HG03521 (cell line): Measurements from ENCODE around the gene PRR5L.

Experiments used
- ATAC-seq: cut with Tn5 transposase; IDR thresholded peaks from one replicate; pipeline ENCODE4 v1.9.1; 2021; ENCODE audit warnings: mild to moderate bottlenecking, moderate library complexity; ENCODE audit not compliant: unreplicated experiment

PRR5L gene

DNA sequence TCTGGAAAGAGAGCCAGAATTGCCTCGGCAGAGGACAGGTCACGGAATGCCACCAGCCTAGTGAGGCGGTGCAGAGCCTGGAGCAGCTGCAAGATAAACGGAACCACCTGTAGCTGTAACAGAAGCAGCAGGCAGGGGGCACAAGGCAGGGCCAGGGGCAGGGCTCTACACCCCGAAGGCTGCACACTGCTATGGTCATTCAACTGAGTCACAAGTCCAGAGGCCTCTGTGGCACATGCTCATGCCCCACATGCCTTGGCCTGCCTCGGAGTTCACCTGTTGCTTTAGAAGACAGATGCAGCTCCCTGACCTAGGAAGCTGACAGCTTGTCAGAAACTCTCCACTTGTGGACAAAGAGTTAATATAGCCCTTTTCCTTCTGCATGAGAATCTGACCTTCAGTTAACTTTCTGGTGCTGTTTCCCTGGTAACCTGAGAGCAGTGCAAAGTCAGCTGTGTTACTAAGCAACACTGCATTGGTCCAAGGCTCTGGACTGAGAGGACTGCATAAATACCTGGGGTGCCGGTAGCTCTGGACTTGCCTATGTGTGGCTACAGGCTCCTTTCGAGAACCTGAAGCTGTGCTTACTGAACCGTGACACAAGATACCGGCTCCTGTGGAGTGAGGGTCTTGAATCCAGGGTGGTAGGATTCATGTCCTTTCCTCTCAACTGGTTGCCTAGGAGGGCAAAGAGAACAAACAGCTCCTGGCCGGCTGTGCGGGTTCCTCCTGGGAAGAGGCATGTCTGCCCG is 17.4 kb upstream of the PRR5L start:
- ATAC-seq = no peak

DNA sequence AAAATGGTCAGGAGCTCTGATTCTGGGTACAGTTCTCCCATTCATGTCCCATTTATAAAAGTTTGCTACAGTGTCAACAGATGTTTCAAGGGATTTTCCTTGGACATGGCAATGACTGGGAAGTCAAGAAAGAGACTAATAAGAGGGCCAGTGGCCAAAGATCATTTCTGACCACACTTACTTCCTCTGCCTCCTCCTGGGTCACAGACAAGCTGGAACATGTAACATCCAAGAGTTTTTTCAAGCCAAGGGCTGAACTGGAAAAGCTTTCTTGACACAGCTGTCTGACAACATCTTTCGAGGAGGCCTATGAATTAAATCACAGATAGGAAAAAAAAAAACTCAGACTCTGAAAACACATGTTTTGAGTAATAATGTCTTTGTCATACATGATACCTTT is 15.6 kb upstream of the PRR5L start:
- no peak for ATAC-seq

DNA sequence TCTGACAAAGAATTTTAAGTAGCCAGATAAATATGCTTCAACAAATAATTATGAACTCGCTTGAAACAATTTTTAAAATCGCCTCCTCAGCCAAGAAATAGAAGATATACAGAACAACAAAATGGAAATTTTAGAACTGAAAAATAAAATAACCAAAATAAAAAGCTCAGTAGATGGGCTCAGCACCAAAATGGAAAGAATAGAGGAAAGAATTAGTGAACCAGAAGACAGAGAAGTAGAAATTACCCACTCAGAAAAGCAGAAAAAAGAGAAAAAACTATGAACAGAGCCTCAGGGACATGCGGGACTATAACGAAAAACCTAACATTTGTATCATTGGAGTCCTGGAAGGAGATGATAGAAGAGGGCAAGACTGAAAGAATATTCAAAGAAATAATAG is 14.2 kb upstream of the PRR5L start:
- no peak for ATAC-seq

DNA sequence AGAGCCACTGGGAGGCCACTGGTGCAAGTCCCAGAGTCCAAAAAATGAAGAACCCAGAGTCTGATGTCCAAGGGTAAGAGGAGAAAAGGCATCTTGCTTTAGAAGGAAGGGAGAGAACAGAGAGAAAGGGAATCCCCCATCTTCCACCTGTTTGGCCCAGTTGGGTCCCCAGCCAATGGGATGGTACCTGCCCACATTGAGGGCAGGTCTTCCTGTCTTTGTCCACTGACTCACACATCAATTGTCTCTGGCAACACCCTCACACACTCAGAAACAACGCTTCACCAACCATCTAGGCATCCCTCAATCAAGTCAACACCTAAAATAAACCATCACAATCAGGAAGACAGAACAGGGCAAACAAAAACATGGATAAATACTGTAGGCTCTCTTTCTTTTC is 13.2 kb upstream of the PRR5L start:
- ATAC-seq = no peak

DNA sequence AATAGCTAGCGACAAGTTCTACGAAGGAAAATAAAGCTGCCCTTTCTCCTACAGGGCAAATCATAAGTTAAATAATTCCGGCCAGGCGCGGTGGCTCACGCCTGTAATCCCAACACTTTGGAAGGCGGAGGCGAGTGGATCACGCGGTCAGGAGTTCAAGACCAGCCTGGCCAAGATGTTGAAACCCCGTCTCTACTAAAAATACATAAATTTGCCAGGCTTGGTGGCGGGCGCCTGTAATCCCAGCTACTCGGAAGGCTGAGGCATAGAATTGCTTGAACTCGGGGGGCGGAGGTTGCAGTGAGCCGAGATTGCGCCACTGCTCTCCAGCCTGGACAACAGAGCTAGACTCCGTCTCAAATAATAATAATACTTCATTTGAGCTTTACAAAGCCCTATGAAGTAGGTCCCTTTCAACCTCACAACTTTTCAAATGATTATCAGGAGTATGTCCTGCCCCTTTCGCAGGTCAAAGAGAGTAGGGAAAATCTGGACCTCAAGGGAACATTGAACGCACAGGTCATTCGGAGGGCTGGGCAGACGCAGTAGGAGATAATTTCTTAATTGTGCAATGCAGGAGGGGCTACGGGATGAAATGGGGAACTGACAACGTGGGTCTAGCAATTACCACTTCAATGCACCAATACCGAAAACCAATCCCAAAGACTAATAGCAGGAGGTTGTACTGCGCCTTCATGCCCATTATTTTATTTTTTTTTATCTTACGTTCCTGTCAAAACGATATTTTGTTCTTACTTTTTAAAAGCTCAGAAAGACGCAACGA is 7.5 kb upstream of the PRR5L start:
- ATAC-seq = no peak

DNA sequence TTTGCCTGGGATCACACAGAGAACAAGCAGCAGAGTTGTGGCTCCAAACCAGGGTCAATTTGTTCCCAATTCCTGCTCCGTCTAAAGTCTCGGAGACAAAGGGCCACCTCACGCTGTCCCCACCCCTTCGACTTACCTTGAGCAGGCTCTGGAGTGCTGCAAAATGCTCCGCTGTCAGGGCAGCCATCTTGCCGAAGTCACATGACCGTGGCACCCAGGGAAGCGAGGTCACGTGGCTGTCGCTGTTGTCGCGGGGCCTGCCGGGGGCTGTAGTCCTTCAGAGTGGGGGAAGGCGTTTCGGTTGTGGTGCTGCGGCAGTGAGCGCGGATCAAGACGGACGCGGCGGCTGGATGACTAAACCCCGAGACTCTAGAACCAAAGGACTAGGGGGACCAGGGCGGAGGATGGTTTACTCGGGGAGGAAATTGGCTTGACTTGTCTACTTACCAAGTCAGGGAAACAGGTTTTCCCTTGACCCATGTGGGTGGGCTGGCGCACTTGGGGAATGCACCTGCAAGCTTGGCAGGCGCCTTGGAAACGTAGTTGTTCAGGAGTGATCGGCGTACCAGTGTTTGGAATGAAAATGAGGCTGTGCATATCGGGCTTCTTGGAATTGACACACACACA is 6.7 kb upstream of the PRR5L start, which contains the start of gene COMMD9:
COMMD9 (minus strand) TSS at position 199 of the 627 bp plus-strand sequence; CDS start at position 187, 12 bp downstream.
- ATAC-seq = peak; percentile 99

DNA sequence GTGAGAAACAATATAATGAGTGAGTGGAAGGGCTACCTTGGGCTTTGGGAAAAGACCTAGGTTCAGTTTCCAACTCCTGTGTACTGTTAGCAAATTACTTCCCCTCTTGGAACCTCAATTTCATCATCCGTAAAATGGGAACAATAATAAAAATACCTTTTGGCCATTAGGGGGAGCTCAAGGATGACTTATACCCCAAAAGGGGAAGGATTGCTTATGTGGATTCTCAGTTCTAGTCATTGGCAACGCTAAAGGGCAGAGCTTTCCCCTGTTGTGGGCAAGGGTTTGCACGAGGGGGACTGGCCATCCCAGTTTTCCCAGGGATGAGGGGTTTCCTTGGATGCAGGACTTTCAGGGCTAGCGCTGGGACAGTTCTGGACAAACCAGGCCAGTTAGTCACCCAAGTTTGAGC is 3.8 kb upstream of the PRR5L start:
- peak; percentile 29 for ATAC-seq

DNA sequence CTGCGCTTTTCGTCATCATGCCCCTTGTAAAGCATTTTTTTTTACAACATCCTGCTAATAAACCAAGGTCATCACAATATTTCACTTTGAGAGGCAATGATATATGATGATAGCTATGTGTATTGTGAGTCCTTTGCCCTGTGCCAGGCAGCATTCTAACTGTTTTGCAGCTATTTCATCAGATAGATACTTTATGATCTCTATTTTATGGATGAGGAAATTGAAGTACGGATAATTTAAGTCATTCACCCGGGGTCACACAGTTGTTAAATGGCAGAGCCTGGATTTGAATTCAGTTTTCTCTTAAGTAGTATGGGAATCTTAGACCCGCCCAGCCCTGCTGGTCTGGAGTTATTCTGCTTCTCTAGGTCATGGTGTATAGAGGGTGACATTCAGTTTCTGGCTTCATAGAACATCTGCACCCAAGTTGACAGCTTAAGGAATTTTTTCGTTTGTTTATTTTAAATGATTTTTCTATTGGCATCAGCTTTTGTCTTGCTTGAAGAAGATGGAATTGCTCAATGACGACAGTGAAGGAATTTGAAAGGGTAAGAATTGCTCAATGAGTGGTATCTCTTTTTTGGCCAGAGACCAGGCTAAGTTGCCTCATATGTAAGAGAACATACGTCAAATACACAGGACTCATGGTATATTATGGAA is 926 bp downstream of the PRR5L start:
- no peak for ATAC-seq

DNA sequence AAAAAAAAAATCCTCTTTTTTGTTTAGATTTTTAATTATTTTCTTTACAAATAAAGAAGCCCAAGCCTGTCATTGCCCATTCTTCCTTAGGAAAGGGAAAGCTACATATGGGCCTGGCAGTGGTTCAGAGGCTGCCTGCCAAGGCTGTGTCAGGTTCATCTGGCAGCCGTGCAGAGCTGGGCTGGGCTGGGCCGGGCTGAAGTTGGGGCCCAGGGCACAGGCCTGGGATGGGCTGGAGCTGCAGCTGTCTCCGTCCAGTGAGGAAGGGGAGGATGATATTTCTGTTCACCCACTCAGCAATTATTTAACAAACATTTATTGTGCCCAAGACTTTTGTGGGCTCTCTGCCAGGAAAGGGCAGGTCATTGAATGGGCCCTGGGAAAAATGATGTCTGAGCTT is 4.6 kb downstream of the PRR5L start:
- no peak for ATAC-seq

DNA sequence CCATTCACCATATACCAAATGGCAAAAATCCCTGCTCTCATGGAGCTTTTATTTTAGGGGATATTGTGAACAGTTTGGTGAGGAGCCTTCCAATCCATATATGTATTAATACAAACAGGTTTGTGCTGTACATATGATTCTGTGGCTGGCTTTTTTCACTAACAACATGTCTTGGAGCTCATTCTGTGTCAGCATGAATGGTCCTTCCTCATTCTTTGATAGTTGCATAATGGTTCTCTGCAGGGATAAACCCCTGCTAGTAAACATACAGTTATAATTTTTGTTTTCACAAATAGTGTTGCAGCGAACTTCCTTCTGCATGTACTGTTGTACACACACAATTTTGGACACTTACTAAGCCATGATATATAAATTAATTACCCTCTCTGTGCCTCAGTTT is 8.3 kb downstream of the PRR5L start:
- no peak for ATAC-seq

DNA sequence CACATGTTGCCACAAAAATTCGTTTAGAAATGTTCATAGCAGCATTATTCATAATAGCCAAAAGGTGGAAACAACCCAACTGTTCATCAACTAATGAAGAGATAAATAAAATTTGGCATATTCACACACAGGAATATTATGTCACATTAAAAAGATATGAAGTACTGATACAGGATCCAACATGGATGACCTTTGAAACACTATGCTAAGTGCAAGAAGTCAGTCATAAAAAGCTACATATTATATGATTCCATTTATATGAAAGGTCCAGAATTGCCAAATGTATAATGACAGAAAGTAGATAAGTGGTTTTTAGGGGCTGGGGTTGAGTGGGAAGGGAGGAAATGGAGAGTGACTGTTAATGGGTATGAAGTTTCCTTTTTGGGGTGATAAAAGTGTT is 9.0 kb downstream of the PRR5L start:
- no peak for ATAC-seq

DNA sequence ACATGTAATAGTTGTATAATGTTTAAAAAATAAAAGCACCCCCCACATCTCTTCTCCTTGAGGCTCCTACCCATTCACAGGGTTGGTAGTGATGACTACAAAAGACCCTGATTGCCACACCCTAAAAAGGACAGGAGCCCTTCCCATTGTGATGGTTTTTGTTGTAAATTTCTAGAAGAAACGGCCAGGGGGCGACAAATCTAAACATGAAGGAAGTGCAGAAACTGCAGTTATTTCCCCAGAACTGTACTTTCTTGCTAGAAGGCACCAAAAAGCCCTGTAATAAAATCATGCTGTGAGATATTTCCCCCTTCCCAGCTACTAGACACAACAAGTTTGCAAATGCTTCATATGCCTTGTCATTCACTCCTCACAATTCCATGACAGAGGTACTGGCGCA is 10.8 kb downstream of the PRR5L start:
- no peak for ATAC-seq

DNA sequence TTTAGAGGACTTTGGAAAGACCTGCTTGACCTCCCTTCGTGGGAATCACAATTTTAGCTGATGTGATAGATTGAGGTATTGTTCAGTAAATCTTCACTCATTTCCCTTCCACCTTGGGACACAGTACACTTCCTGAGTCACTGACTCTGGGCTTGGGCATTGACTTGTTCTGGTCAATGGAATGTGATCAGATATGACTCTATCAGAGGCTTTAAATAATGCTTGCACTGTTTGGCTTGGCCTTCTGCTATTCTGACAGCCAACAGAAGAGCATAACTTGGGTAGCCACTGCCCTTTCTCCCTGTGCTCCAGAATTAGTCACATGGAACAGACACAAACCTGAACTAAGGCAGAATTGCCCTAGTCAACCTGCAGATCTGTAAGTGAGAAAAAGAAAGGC is 12.5 kb downstream of the PRR5L start:
- ATAC-seq = no peak

DNA sequence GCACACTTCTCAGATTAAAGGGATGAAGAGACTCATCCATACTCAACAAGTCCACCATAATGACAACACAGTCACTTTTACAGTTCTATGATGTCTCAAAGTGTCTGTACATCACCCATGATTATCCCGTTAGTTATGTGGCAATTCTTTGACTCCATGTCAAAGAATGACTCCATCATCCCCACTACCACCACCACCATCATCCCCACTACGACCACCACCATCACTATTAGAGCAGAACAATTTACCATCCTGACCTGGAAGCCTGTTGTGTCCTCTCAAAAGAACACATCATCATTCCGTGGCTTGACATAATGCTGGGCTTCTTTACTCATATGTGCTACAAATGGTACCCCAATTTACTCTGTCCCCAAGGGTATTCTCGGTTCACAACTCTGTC is 13.7 kb downstream of the PRR5L start:
- no peak for ATAC-seq

DNA sequence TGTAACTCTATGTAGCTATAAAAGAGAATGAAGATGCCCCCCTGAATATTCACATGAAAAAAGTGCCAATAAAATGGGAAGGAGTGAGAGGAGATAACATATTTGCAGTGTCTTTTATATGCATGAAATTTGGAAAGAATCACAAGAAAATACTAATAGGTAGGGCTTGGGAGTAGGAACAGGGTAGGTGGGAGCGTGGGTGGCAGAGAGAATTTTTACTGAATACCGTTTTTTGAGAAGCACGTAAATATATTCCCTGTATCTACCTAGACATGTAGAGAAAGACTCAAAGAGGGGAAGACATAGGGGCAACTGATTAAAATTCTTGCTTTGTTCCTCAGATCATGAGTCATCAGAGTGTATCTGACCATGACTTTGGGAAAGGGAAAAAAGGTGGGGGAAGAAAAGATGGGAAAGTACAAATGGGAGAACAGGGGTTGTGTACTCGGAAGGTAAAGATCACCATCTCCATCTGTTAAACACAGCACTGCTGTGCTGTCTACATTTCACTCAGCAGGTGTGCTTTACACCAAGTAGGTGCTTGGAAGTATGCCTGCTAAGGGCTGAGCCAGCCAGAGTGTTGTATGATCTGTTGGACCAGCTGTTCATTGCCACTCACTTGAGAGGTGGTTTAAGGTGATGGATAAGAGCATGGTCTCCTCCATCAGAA is 16.0 kb downstream of the PRR5L start:
- ATAC-seq = no peak

DNA sequence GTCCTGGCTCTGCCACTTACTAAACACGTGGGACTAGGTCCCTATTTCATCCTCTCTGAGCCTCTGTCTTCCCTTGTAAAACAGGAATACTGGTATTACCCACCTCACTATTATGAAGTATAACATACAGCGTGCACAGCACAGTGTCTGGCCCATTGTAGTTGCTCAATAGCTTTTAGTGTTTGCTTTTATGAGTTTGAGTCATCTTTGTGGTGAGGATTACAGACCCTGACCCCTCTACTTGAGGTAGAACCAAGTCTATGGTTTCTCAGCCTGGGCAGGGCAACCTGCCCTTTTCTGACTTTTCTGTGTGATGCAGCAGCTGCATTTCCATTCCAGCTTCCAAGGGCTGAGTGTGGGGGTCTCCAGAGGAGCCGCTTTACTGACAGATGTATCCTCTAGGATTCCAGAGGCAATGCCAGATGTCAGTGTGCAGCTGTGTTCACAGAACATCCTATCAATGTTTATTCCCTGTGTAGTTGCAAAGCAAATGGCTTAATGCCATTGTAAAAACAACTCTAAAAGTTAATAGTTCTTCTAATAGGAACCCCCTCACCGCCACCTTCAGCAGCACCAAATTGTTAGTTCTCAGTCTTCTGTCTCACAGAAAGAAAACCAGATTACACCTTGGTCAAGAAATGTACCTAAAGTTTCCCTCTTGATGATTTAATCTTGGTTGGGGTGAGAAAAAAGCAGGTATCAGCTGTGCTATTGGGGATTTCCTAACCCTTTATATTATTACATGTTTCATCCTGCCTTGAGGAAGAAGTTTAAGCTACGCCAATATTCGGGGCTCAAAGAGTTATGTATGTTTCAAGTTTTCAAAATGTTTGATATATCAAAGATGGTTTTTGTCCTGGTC is 16.8 kb downstream of the PRR5L start:
- ATAC-seq = no peak

DNA sequence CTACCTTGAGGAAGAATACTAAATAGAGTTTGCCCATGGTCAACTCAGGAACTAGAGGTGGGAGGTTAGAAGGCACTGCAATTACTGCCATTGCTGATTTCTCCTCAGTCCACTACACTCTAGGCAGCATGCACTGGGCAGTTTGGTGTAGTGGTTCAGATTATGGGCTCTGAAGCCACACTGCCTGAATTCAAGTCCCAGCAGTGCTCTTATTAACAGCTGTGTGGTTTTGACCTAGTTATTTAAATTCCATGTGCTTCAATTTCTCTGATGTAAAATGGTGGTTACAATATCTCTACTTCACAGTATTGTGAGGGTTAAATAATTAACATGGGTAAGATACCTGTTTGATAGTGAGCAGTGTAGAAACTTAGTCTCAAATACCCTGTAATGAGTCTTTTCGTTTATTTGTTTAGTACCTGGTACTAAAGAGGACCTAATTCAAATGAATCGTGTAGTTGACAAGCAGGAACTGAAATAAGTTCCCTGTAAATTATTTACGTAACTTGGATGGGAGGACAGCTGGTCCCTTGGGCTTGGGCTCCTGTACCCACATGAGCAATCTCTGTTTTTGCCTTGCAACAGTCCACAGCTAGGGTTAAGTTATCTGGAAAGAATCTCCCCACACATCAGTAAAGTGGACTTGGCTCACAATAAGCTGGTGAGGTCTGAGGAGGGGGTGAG is 17.8 kb downstream of the PRR5L start:
- no peak for ATAC-seq

DNA sequence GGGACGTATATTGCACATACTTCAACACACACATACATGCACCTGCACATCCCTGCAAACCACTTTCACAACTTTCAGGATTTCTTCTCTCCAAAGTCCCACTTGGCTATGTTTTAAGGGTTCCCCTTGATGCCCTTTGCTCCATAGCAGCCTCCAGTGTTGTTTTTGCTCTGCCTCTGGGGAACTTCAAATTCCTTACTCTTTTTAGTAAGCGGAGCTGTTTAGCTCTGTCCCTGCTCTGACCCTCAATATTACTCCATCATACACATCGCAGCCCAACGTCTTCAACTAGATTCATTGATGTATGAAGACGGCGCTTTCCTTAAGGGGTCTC is 18.3 kb downstream of the PRR5L start:
- no peak for ATAC-seq

DNA sequence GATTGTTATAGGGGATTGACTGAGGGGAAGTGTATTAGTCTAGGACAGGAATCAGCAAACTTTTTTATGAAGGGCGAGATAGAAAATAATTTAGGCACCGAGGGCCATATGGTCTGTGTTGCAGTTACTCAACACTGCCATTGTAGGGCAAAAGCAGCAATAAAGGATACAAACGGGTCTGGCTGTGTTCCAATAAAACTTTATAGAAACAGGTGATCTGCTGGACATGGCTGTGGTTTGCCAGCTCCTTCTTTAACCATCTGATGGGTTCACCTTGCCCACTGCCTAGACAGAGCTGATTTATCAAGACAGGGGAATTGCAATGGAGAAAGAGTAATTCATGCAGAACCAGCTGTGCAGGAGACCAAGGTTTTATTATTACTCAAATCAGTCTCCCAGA is 20.0 kb downstream of the PRR5L start:
- no peak for ATAC-seq
